Dendritic cell treated with granulocyte-macrophage colony-stimulating factor and Interleukin-4, amounts not matched to agents 40 ng/mL and 50 ng/mL, for 4 days (primary cell): ENCODE results near the gene ADAP1.

Experiments
- H3K27ac Mint-ChIP-seq: one replicate; pipeline ENCODE4 v1.8.0; 2022; ENCODE audit warnings: mild to moderate bottlenecking, mixed read lengths
- H3K27me3 Mint-ChIP-seq: one replicate; pipeline ENCODE4 v1.8.0; 2022; ENCODE audit warnings: mild to moderate bottlenecking, mixed read lengths
- H3K36me3 Mint-ChIP-seq: one replicate; pipeline ENCODE4 v1.8.0; 2022; ENCODE audit warnings: low read depth, mixed read lengths
- H3K4me1 Mint-ChIP-seq: one replicate; pipeline ENCODE4 v1.8.0; 2022; ENCODE audit warnings: low read depth, mixed read lengths
- H3K4me3 Mint-ChIP-seq: one replicate; pipeline ENCODE4 v1.8.0; 2022; ENCODE audit warnings: mild to moderate bottlenecking, moderate library complexity, mixed read lengths
- H3K9me3 Mint-ChIP-seq: one replicate; pipeline ENCODE4 v1.8.0; 2022; ENCODE audit warnings: mixed read lengths
- intact Hi-C: fragments of 100-400 bp; cut with micrococcal nuclease; formaldehyde crosslinking; loops from one replicate; pipeline ENCODE4 v1.15.0; 2022

Gene ADAP1

GRCh38 chr7:865921-866320, 88.6 kb downstream of the ADAP1 start:
- intact Hi-C loops: no loop called here
- H3K27ac Mint-ChIP-seq: no peak overlapping the region
- H3K9me3 Mint-ChIP-seq: no peaks in the 10 kb centered on the region
- H3K36me3 Mint-ChIP-seq: peaks cover 96% of the 10 kb centered on the region
- H3K4me1 Mint-ChIP-seq: peaks cover 5% of the 10 kb centered on the region
- no peak overlapping the region for H3K4me3 Mint-ChIP-seq
- no peaks in the 10 kb centered on the region for H3K27me3 Mint-ChIP-seq

- Mint-ChIP-seq H3K36me3 (peaks cover 100% of the 10 kb centered on the region), H3K27ac (no peak overlapping the region), H3K4me3 (no peak overlapping the region), H3K27me3 (no peaks in the 10 kb centered on the region), H3K4me1 (no peaks in the 10 kb centered on the region), H3K9me3 (no peaks in the 10 kb centered on the region)
- intact Hi-C loops: no loop called here
Observed at GRCh38 chr7:863106-863505, 91.4 kb downstream of the ADAP1 start.

GRCh38 chr7:862157-862556, 92.3 kb downstream of the ADAP1 start:
- intact Hi-C loops: no loop called here
- H3K36me3 Mint-ChIP-seq: peaks cover 98% of the 10 kb centered on the region
- no peaks in the 10 kb centered on the region for H3K4me1 Mint-ChIP-seq
- no peaks in the 10 kb centered on the region for H3K9me3 Mint-ChIP-seq
- H3K27me3 Mint-ChIP-seq: no peaks in the 10 kb centered on the region
- no peak overlapping the region for H3K4me3 Mint-ChIP-seq
- H3K27ac Mint-ChIP-seq: no peak overlapping the region

GRCh38 chr7:861222-861621, 93.3 kb downstream of the ADAP1 start:
- H3K4me3 Mint-ChIP-seq: no peak overlapping the region
- H3K4me1 Mint-ChIP-seq: no peaks in the 10 kb centered on the region
- H3K36me3 Mint-ChIP-seq: peaks cover 98% of the 10 kb centered on the region
- intact Hi-C loops: no loop called here
- no peaks in the 10 kb centered on the region for H3K9me3 Mint-ChIP-seq
- no peaks in the 10 kb centered on the region for H3K27me3 Mint-ChIP-seq
- no peak overlapping the region for H3K27ac Mint-ChIP-seq

- H3K27me3 Mint-ChIP-seq: no peaks in the 10 kb centered on the region
- H3K4me1 Mint-ChIP-seq: no peaks in the 10 kb centered on the region
- intact Hi-C loops: no loop called here
- H3K4me3 Mint-ChIP-seq: no peak overlapping the region
- H3K27ac Mint-ChIP-seq: no peak overlapping the region
- H3K36me3 Mint-ChIP-seq: peaks cover 98% of the 10 kb centered on the region
- H3K9me3 Mint-ChIP-seq: no peaks in the 10 kb centered on the region
Observed at GRCh38 chr7:860149-860548, 94.3 kb downstream of the ADAP1 start.

- no peak overlapping the region for H3K4me3 Mint-ChIP-seq
- no peaks in the 10 kb centered on the region for H3K4me1 Mint-ChIP-seq
- no peaks in the 10 kb centered on the region for H3K9me3 Mint-ChIP-seq
- no peaks in the 10 kb centered on the region for H3K27me3 Mint-ChIP-seq
- H3K36me3 Mint-ChIP-seq: peaks cover 98% of the 10 kb centered on the region
- no peak overlapping the region for H3K27ac Mint-ChIP-seq
- intact Hi-C loops: no loop called here
Observed at GRCh38 chr7:859359-860030, 95.0 kb downstream of the ADAP1 start.

GRCh38 chr7:857661-858060, 96.8 kb downstream of the ADAP1 start:
- no peaks in the 10 kb centered on the region for H3K27me3 Mint-ChIP-seq
- H3K9me3 Mint-ChIP-seq: no peaks in the 10 kb centered on the region
- no peak overlapping the region for H3K4me3 Mint-ChIP-seq
- intact Hi-C loops: no loop called here
- H3K36me3 Mint-ChIP-seq: peaks cover 98% of the 10 kb centered on the region
- H3K4me1 Mint-ChIP-seq: no peaks in the 10 kb centered on the region
- no peak overlapping the region for H3K27ac Mint-ChIP-seq

GRCh38 chr7:856444-857095, 97.9 kb downstream of the ADAP1 start:
- Mint-ChIP-seq H3K36me3 (peaks cover 98% of the 10 kb centered on the region), H3K27ac (no peak overlapping the region), H3K4me1 (no peaks in the 10 kb centered on the region), H3K4me3 (no peak overlapping the region), H3K27me3 (no peaks in the 10 kb centered on the region), H3K9me3 (no peaks in the 10 kb centered on the region)
- intact Hi-C loops: no loop called here

- H3K4me1 Mint-ChIP-seq: no peaks in the 10 kb centered on the region
- intact Hi-C loops: no loop called here
- peaks cover 98% of the 10 kb centered on the region for H3K36me3 Mint-ChIP-seq
- H3K4me3 Mint-ChIP-seq: no peak overlapping the region
- no peaks in the 10 kb centered on the region for H3K27me3 Mint-ChIP-seq
- H3K9me3 Mint-ChIP-seq: no peaks in the 10 kb centered on the region
- no peak overlapping the region for H3K27ac Mint-ChIP-seq
Observed at GRCh38 chr7:855686-856369, 98.7 kb downstream of the ADAP1 start.

- Mint-ChIP-seq H3K27ac (no peak overlapping the region), H3K4me1 (no peaks in the 10 kb centered on the region), H3K4me3 (no peak overlapping the region), H3K9me3 (no peaks in the 10 kb centered on the region), H3K36me3 (peaks cover 93% of the 10 kb centered on the region), H3K27me3 (no peaks in the 10 kb centered on the region)
- intact Hi-C loops: no loop called here
Observed at GRCh38 chr7:854118-854775, 100.2 kb downstream of the ADAP1 start.

GRCh38 chr7:853366-854117, 100.9 kb downstream of the ADAP1 start:
- Mint-ChIP-seq H3K4me3 (no peak overlapping the region), H3K9me3 (no peaks in the 10 kb centered on the region), H3K27ac (no peak overlapping the region), H3K27me3 (no peaks in the 10 kb centered on the region), H3K4me1 (no peaks in the 10 kb centered on the region), H3K36me3 (peaks cover 93% of the 10 kb centered on the region)
- intact Hi-C loops: no loop called here

- intact Hi-C loops: no loop called here
- Mint-ChIP-seq H3K4me3 (no peak overlapping the region), H3K36me3 (peaks cover 86% of the 10 kb centered on the region), H3K4me1 (no peaks in the 10 kb centered on the region), H3K27me3 (no peaks in the 10 kb centered on the region), H3K9me3 (no peaks in the 10 kb centered on the region), H3K27ac (no peak overlapping the region)
Observed at GRCh38 chr7:851204-851603, 103.3 kb downstream of the ADAP1 start.

- Mint-ChIP-seq H3K9me3 (no peaks in the 10 kb centered on the region), H3K27me3 (no peaks in the 10 kb centered on the region), H3K27ac (no peak overlapping the region), H3K36me3 (peaks cover 86% of the 10 kb centered on the region), H3K4me3 (no peak overlapping the region), H3K4me1 (no peaks in the 10 kb centered on the region)
- intact Hi-C loops: no loop called here
Observed at GRCh38 chr7:849781-850180, 104.7 kb downstream of the ADAP1 start.

- H3K4me1 Mint-ChIP-seq: no peaks in the 10 kb centered on the region
- no peak overlapping the region for H3K4me3 Mint-ChIP-seq
- no peaks in the 10 kb centered on the region for H3K27me3 Mint-ChIP-seq
- peaks cover 86% of the 10 kb centered on the region for H3K36me3 Mint-ChIP-seq
- no peaks in the 10 kb centered on the region for H3K9me3 Mint-ChIP-seq
- no peak overlapping the region for H3K27ac Mint-ChIP-seq
- intact Hi-C loops: no loop called here
Observed at GRCh38 chr7:849145-849544, 105.3 kb downstream of the ADAP1 start.
